ENCODE data around the gene RNU1-1.
"Not testable (repeated sequence)": the region's sequence is repeated elsewhere in the genome, so short reads cannot be mapped to it uniquely, and the experiment has no call there.

DNA sequence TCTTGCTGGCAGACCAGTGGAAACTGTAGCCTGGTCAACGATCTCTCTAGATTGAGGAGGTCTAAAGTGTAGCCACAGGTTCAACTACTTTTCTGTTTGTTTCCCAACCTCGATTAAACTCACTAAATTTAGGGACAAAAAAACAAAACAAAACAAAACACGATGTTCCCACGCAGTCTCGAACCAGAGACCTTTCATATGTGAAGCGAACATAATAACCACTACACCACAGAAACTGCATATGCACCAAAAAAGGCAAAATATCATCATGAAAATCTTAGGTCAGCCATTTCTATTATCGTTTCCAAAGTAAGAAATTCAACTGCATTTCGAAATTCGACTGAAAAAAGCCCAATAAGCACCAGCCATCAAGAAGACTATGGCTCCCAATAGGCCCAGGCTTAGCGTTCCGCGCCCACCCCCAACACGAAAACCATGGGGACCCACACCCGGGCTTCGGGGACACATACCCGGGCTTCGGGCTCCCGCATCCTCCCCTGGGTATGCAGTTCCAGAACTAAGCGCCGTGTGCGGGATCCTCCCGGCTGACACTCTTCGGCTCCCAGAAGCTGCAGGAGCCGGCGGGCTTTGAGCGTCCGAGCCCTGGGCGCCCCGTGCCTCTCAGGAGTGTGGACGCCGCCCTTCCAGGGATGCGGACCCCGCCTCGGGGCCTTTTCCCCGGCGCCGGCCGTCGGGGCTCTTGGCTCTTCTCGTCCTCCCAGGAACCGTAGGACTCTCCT, 33.6 kb upstream of the RNU1-1 start:
- not testable (repeated sequence) for TF ChIP-seq NELFE (IDR thresholded peaks at IDR 0.05; ENCODE audit: insufficient read depth, insufficient read length); JUND (IDR thresholded peaks at IDR 0.05; ENCODE audit: borderline replicate concordance, low read depth, low read length); JUND (tag; IDR thresholded peaks at IDR 0.05; ENCODE audit: borderline replicate concordance, low read depth, low read length); POLR2A (conservative IDR thresholded peaks at IDR 0.05); SMC3 (conservative IDR thresholded peaks at IDR 0.05; ENCODE audit: insufficient read depth, low read depth, low read length); NCOA2 (IDR thresholded peaks at IDR 0.05; ENCODE audit: partially characterized antibody in 2 of 2); NFE2L1 (tag; IDR thresholded peaks at IDR 0.05; ENCODE audit: borderline replicate concordance, low read depth); BHLHE40 (IDR thresholded peaks at IDR 0.05; ENCODE audit: low read length); MYC (IDR thresholded peaks at IDR 0.05; ENCODE audit: low read depth, low read length); MYC (CRISPR knock-in tag; IDR thresholded peaks at IDR 0.05; ENCODE audit: borderline replicate concordance, low read depth)
- TF ChIP-seq, protein P1, sequence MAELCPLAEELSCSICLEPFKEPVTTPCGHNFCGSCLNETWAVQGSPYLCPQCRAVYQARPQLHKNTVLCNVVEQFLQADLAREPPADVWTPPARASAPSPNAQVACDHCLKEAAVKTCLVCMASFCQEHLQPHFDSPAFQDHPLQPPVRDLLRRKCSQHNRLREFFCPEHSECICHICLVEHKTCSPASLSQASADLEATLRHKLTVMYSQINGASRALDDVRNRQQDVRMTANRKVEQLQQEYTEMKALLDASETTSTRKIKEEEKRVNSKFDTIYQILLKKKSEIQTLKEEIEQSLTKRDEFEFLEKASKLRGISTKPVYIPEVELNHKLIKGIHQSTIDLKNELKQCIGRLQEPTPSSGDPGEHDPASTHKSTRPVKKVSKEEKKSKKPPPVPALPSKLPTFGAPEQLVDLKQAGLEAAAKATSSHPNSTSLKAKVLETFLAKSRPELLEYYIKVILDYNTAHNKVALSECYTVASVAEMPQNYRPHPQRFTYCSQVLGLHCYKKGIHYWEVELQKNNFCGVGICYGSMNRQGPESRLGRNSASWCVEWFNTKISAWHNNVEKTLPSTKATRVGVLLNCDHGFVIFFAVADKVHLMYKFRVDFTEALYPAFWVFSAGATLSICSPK (IDR thresholded peaks at IDR 0.05; ENCODE audit: borderline replicate concordance), result not testable (repeated sequence)
